Ishikawa (cell line): Measurements from ENCODE around the gene RAI14.

Experiments used
- CEBPB ChIP-seq: IDR thresholded peaks from 2 replicates; pipeline ENCODE4 v1.6.1; 2012
- CREB1 ChIP-seq: IDR thresholded peaks from 2 replicates; pipeline ENCODE4 v1.6.1; 2012; ENCODE audit warnings: low read depth
- EGR1 ChIP-seq: IDR thresholded peaks from 2 replicates; pipeline ENCODE4 v1.6.1; 2012
- EP300 ChIP-seq: IDR thresholded peaks from 2 replicates; pipeline ENCODE4 v1.6.1; 2012; ENCODE audit warnings: borderline replicate concordance
- FOXM1 ChIP-seq: IDR thresholded peaks from 2 replicates; pipeline ENCODE4 v1.6.1; 2012; ENCODE audit warnings: low read depth, borderline replicate concordance
- MAX ChIP-seq: IDR thresholded peaks from 2 replicates; pipeline ENCODE4 v1.6.1; 2012
- NFIC ChIP-seq: IDR thresholded peaks from 2 replicates; pipeline ENCODE4 v1.6.1; 2012
- RAD21 ChIP-seq: IDR thresholded peaks from 2 replicates; pipeline ENCODE4 v1.6.1; 2012; ENCODE audit warnings: low read depth
- REST ChIP-seq: IDR thresholded peaks from 2 replicates; pipeline ENCODE4 v1.6.1; 2012; ENCODE audit warnings: low read depth, mild to moderate bottlenecking
- TAF1 ChIP-seq: IDR thresholded peaks from 2 replicates; pipeline ENCODE4 v1.6.1; 2012; ENCODE audit warnings: low read depth, mild to moderate bottlenecking
- TCF12 ChIP-seq: IDR thresholded peaks from 2 replicates; pipeline ENCODE4 v1.6.1; 2012; ENCODE audit warnings: low read depth
- TEAD4 ChIP-seq: IDR thresholded peaks from 2 replicates; pipeline ENCODE4 v1.6.1; 2012
- USF1 ChIP-seq: IDR thresholded peaks from 2 replicates; pipeline ENCODE4 v1.6.1; 2012
- YY1 ChIP-seq: IDR thresholded peaks from 2 replicates; pipeline ENCODE4 v1.6.1; 2012; ENCODE audit warnings: low read depth
- ZBTB7A ChIP-seq: IDR thresholded peaks from 2 replicates; pipeline ENCODE4 v1.6.1; 2012; ENCODE audit warnings: low read depth

Gene RAI14

GRCh38 chr5:34685485-34686165, 29.5 kb downstream of the RAI14 start:
- no peak for TF ChIP-seq TAF1
- no peak for TF ChIP-seq FOXM1
- peak; percentile 44; the same call in 1 of the 2 replicates for TF ChIP-seq EP300
- no peak for TF ChIP-seq NFIC
- TF ChIP-seq MAX = no peak
- no peak for TF ChIP-seq CREB1
- TF ChIP-seq EGR1 = no peak
- 0 out of 2 replicates have a peak, but pooled peaks have one; percentile 35 for TF ChIP-seq TCF12
- TF ChIP-seq CEBPB = no peak
- no peak for TF ChIP-seq REST
- TF ChIP-seq USF1 = no peak
- TF ChIP-seq YY1 = no peak
- TF ChIP-seq ZBTB7A = no peak
- peak; percentile 23; the same call in 1 of the 2 replicates for TF ChIP-seq TEAD4

- TF ChIP-seq CREB1 (no peak), YY1 (no peak), REST (no peak), TAF1 (no peak), USF1 (no peak), CEBPB (no peak), FOXM1 (peak; percentile 45), TCF12 (peak; percentile 72), RAD21 (peak; percentile 40), EP300 (peak; percentile 84), EGR1 (no peak), NFIC (peak; percentile 53; the same call in 1 of the 2 replicates), TEAD4 (peak; percentile 55), MAX (peak; percentile 53; the same call in 1 of the 2 replicates), ZBTB7A (no peak)
Observed at GRCh38 chr5:34686762-34687268, 30.7 kb downstream of the RAI14 start.

GRCh38 chr5:34687269-34688011, 31.3 kb downstream of the RAI14 start:
- no peak for TF ChIP-seq TAF1
- TF ChIP-seq TEAD4 = peak; percentile 37; the same call in 1 of the 2 replicates
- TF ChIP-seq CEBPB = no peak
- TF ChIP-seq CREB1 = no peak
- no peak for TF ChIP-seq MAX

- TF ChIP-seq REST (no peak), FOXM1 (no peak), USF1 (no peak), ZBTB7A (no peak), TEAD4 (no peak), YY1 (no peak), NFIC (no peak), EP300 (no peak), CEBPB (no peak), TAF1 (no peak)
Observed at GRCh38 chr5:34688015-34688810, 32.1 kb downstream of the RAI14 start.
